GM21526 (cell line): Measurements from ENCODE around the gene PRMT1.
"Not testable (repeated sequence)": the region's sequence is repeated elsewhere in the genome, so short reads cannot be mapped to it uniquely, and the experiment has no call there.

Experiments used
- ATAC-seq: cut with Tn5 transposase; IDR thresholded peaks from one replicate; pipeline ENCODE4 v1.9.1; 2021; ENCODE audit warnings: moderate library complexity; ENCODE audit not compliant: unreplicated experiment, low FRiP score

Gene PRMT1

GRCh38 chr19:49713236-49713845 is 36.3 kb downstream of the PRMT1 start:
- no peak for ATAC-seq

- no peak for ATAC-seq
Measured at GRCh38 chr19:49716154-49716553, 39.1 kb downstream of the PRMT1 start.

DNA sequence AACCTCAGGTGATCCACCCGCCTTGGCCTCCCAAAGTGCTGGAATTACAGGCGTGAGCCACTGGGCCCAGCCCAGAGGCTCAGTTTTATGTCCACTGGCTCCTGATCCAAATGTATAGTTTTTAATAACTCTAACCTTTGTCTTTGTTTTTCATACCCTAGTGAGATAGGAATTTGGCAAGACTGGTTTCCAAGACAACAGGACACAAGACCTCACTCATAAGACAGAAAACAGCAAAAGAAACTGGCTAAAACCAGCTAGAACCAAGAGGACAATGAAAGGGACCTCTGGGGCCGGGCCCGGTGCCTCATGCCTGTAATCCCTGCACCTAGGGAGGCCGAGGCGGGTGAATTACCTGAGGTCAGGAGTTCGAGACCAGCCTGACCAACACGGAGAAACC is 41.4 kb downstream of the PRMT1 start:
- no peak for ATAC-seq

DNA sequence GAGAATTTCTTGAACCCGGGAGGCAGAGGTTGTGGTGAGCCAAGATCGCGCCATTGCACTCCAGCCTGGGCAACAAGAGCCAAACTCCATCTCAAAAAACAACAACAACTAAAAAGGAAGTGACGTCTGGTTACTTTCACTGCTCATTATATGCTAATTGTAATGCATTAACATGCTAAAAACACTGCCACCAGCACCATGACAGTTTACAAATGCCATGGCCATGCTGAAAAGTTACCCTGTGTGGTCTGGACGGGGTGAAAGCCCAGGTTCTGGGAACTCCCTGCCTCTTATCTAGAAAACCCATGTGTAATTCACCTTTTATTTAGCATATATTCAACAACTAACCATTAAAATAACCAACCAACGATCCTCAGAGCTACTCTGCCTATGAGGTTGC is 41.9 kb downstream of the PRMT1 start:
- no peak for ATAC-seq

- not testable (repeated sequence) for ATAC-seq
Measured at GRCh38 chr19:49719420-49719819, 42.3 kb downstream of the PRMT1 start.

GRCh38 chr19:49727217-49728030 is 50.4 kb downstream of the PRMT1 start:
- ATAC-seq, result no peak

DNA sequence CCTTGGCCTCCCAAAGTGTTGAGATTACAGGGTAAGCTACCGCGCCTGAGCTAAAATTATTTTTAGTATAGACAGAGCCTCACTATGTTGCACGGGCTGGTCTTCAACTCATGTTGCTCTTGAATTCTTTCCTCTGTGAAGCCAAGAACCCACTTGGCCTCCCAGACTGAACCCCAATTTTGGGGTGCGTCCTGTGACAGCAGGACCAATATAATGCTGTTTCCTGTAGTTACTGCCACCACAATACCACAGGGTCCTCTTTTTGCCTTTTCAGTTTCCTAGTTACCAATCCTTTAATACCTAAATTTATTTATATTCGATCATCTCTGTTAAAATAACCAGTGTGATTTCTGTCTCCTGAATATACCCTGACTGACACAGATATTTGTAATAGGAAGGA is 53.1 kb downstream of the PRMT1 start:
- ATAC-seq, result no peak
